ENCODE measurements around the gene APEX1. TPM values are rescaled to one million over a fixed set of nuclear protein-coding genes. Genes with fewer than 3 reads are reported as not detected.
A peak's percentile ranks its signal among the peaks of the same experiment; 100 is the strongest.

Gene APEX1
- total RNA-seq, 1 experiment from 2014 or later, result 340 TPM

DNA sequence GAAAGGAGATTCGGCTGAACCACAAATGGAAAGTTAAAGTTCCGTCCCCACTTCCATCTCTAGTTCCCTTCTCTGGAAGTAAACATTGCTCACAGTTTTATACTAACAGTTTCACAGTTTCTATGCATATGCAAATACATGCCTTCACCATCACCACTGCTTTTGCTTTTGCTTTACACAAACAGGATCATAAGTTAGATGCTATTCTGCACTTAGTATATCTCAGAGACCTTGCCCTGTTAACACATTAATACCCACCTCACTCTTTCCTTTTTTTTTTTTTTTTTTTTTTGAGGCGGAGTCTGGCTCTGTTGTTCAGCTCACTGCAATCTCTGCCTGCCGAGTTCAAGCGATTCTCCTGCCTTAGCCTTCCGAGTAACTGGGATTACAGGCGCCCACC, 42.6 kb upstream of the APEX1 start:
- Histone ChIP-seq H3T11ph (ENCODE audit: low read length) (no peak overlapping the region), H3K9ac (ENCODE audit: extremely low read depth, insufficient read length, low read length) (peak overlapping the region; percentile 65), H3K56ac (ENCODE audit: insufficient read length, low read depth, low read length) (no peak overlapping the region), H4K5ac (ENCODE audit: insufficient read length, low read depth, low read length) (no peak overlapping the region), H3K23me2 (ENCODE audit: insufficient read length, low read depth, low read length, poor library complexity, severe bottlenecking) (peaks cover 4% of the 10 kb centered on the region), H2AK5ac (ENCODE audit: insufficient read length, low read length) (no peak overlapping the region), H4K20me1 (ENCODE audit: control insufficient read depth, insufficient read depth, insufficient read length) (no peaks in the 10 kb centered on the region), H3K14ac (ENCODE audit: insufficient read depth, low read length) (no peak overlapping the region), H2BK5ac (ENCODE audit: insufficient read length, low read length) (no peak overlapping the region), H3K79me2 (ENCODE audit: insufficient read depth, low read length) (no peaks in the 10 kb centered on the region), H3K4me1 (ENCODE audit: insufficient read depth, low read length) (no peaks in the 10 kb centered on the region), H3K27ac (ENCODE audit: insufficient read length, low read depth, low read length) (no peak overlapping the region), H2BK12ac (ENCODE audit: insufficient read length, low read depth, low read length) (no peak overlapping the region), H3K27me3 (ENCODE audit: insufficient read depth, low read length) (no peaks in the 10 kb centered on the region), H2AFZ (ENCODE audit: low read length) (no peak overlapping the region), H3K4me2 (ENCODE audit: insufficient read depth, insufficient read length, low read length) (peak overlapping the region; percentile 70), H4K91ac (ENCODE audit: insufficient read length, low read depth, low read length) (no peak overlapping the region), H3K79me1 (ENCODE audit: insufficient read depth, low read depth, low read length, poor library complexity, severe bottlenecking) (no peaks in the 10 kb centered on the region), H3K18ac (ENCODE audit: insufficient read length, low read depth, low read length) (no peak overlapping the region), H3K4ac (ENCODE audit: low read depth, low read length) (no peak overlapping the region), H2BK120ac (ENCODE audit: low read depth, low read length, poor library complexity, severe bottlenecking) (no peak overlapping the region), H2BK15ac (ENCODE audit: low read depth, low read length) (no peak overlapping the region), H4K8ac (replicated peaks; ENCODE audit: insufficient read length, low read depth, low read length) (no peak overlapping the region), H3K9me3 (ENCODE audit: control insufficient read depth, low read depth, low read length) (no peaks in the 10 kb centered on the region), H2BK20ac (ENCODE audit: low read depth, low read length, poor library complexity, severe bottlenecking) (no peak overlapping the region), H3K23ac (ENCODE audit: insufficient read length, low read depth, low read length) (no peak overlapping the region)
- DNase-seq, result no peak
- Mint-ChIP-seq H3K36me3 (ENCODE audit: insufficient read depth in 1 of 3, low read depth in 3 of 3) (peaks cover 2 to 8% (median 7%) of the 10 kb centered on the region in 3 experiments; a peak in 4 of 7 replicates), H3K4me1 (peaks cover 21% of the 10 kb centered on the region in 2 experiments), H3K27me3 (ENCODE audit: low read depth) (no peaks in the 10 kb centered on the region), H3K4me3 (peak overlapping the region; percentile 78 to 91), H3K9me3 (no peaks in the 10 kb centered on the region), H3K27ac (no peak overlapping the region; a peak in 2 of 7 replicates)
- TF ChIP-seq, protein P1, sequence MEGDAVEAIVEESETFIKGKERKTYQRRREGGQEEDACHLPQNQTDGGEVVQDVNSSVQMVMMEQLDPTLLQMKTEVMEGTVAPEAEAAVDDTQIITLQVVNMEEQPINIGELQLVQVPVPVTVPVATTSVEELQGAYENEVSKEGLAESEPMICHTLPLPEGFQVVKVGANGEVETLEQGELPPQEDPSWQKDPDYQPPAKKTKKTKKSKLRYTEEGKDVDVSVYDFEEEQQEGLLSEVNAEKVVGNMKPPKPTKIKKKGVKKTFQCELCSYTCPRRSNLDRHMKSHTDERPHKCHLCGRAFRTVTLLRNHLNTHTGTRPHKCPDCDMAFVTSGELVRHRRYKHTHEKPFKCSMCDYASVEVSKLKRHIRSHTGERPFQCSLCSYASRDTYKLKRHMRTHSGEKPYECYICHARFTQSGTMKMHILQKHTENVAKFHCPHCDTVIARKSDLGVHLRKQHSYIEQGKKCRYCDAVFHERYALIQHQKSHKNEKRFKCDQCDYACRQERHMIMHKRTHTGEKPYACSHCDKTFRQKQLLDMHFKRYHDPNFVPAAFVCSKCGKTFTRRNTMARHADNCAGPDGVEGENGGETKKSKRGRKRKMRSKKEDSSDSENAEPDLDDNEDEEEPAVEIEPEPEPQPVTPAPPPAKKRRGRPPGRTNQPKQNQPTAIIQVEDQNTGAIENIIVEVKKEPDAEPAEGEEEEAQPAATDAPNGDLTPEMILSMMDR (conservative IDR thresholded peaks at IDR 0.05), result no peak
- no CpG with 5 or more reads among the region's 7 CpGs for WGBS (ENCODE audit: extremely low coverage, insufficient read length, low lambda C conversion rate)

Measured in H9 (cell line).